ENCODE results near the gene CFAP52. TPM values are rescaled to one million over a fixed set of nuclear protein-coding genes. Genes with fewer than 3 reads are reported as not detected.
"Not testable (repeated sequence)": the region's sequence is repeated elsewhere in the genome, so short reads cannot be mapped to it uniquely, and the experiment has no call there.

The CFAP52 gene
- total RNA-seq, 1 donor from 2014 or later, result not detected

DNA sequence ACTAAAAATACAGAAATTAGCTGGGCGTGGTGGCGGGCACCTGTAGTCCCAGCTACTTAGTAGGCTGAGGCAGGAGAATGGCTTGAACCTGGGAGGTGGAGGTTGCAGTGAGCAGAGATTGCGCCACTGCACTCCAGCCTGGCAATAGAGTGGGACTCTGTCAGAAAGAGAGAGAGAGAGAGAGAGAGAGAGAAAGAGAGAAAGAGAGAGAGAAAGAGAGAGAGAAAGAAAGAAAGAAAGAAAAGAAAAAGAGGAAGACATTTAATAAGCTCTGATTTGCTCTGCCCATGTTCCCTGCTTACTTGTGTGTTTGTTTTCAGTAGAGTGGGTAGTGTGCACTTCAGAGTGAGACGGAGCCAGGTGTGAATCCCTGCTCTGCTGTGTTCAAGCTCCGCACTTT is 21.2 kb downstream of the CFAP52 start:
- H3K4me3 Mint-ChIP-seq; H3K4me1 Mint-ChIP-seq; H3K27me3 Mint-ChIP-seq; H3K36me3 Mint-ChIP-seq (ENCODE audit: low read depth); H3K27ac Mint-ChIP-seq; DNase-seq; H3K9me3 Mint-ChIP-seq; intact Hi-C loops (cut with micrococcal nuclease): not testable (repeated sequence)

DNA sequence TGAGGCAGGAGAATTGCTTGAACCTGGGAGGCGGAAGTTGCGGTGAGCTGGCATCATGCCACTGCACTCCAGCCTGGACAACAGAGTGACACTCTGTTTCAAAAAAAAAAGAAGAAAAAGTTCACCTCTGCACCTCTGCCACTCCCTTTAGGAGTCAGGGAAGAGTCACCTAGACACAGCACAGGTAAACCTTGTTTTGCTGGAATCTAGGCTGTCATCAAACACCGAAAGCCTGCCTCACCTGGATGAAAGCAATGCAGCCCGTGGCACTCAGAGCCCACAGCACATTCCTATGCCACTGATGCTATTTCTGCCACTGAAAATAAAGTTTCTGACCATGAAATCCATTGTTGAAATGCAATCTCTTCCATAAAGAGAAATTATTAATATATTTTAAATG is 22.2 kb downstream of the CFAP52 start:
- Mint-ChIP-seq H3K4me1 (no peaks in the 10 kb centered on the region), H3K9me3 (no peaks in the 10 kb centered on the region), H3K4me3 (no peak overlapping the region), H3K27ac (no peak overlapping the region), H3K36me3 (ENCODE audit: low read depth) (no peaks in the 10 kb centered on the region), H3K27me3 (no peaks in the 10 kb centered on the region)
- intact Hi-C loops (cut with micrococcal nuclease), result no loop called here
- DNase-seq, result no peak

DNA sequence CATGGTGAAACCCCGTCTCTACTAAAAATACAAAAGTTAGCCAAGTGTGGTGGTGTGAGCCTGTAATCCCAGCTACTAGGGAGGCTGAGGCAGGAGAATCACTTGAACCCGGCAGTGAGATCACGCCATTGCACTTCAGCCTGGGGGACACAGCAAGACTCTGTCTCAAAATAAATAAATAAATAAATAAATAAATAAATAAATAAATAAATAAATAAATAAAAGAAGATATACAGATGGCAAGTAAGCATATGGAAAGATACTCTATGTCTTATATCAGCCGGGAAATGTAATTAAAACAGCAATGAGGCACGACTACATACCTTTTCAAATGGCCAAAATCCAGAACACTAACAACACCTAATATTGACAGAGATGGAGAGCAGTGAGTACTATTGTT is 28.1 kb downstream of the CFAP52 start:
- H3K36me3 Mint-ChIP-seq (ENCODE audit: low read depth); H3K27me3 Mint-ChIP-seq; DNase-seq; H3K4me3 Mint-ChIP-seq; H3K9me3 Mint-ChIP-seq; H3K27ac Mint-ChIP-seq; H3K4me1 Mint-ChIP-seq; intact Hi-C loops (cut with micrococcal nuclease): not testable (repeated sequence)

DNA sequence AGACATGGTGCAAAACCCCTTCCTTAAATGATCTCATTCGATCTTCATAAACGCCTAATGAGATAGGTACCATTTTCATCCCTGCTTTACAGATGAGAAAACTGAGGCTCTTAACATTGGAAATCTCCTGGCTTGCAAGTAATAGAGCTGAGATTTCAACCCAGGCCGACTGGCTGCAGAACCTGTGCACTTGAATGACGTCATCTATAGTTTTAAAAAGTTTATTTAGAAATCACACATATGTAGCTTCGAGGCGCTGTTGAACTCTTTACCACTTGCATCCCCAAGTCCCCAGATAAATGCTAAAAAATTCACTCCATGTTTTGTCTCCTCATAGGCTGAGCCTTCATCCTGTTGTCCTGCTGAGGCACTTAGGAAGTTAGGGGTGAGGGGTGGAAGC is 30.0 kb downstream of the CFAP52 start:
- no peaks in the 10 kb centered on the region for H3K4me1 Mint-ChIP-seq
- H3K27ac Mint-ChIP-seq, result no peak overlapping the region
- intact Hi-C loops (cut with micrococcal nuclease), result no loop called here
- H3K4me3 Mint-ChIP-seq, result no peak overlapping the region
- DNase-seq, result no peak
- no peaks in the 10 kb centered on the region for H3K27me3 Mint-ChIP-seq
- H3K36me3 Mint-ChIP-seq (ENCODE audit: low read depth), result no peaks in the 10 kb centered on the region
- no peaks in the 10 kb centered on the region for H3K9me3 Mint-ChIP-seq

DNA sequence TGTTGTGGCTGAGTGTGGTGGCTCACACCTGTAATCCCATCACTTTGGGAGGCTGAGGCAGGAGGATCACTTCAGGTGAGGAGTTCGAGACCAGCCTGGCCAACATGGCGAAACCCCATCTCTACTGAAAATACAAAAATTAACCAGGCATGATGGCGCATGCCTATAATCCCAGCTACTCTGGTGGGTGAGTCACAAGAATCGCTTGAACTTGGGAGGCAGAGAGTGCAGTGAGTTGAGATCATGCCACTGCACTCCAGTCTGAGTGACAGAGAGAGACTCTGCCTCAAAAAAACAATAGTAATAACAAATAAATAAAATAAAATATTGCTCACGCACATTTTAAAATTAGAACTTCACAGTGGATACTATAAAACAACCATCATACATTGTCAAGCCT is 30.6 kb downstream of the CFAP52 start:
- H3K4me3 Mint-ChIP-seq; H3K9me3 Mint-ChIP-seq; H3K4me1 Mint-ChIP-seq; DNase-seq; H3K27ac Mint-ChIP-seq; H3K36me3 Mint-ChIP-seq (ENCODE audit: low read depth); intact Hi-C loops (cut with micrococcal nuclease); H3K27me3 Mint-ChIP-seq: not testable (repeated sequence)

DNA sequence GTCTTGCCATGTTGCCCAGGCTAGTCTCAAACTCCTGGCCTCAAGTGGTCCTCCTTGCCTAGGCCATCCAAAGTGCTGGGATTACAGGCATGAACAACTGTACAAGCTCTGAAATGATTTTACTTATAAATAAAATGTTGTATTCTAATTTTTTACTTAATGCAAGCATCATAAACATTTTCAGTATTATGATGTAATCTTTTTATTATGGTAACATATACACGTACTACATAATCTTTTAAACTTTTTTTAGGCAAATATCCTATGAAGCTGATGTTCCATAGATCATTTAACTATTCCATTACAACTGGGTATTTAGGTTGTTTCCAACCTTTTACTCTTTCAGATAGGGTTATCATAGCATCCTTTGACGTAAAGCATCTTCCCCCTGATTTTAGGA is 35.1 kb downstream of the CFAP52 start:
- no peaks in the 10 kb centered on the region for H3K36me3 Mint-ChIP-seq (ENCODE audit: low read depth)
- H3K4me1 Mint-ChIP-seq, result no peaks in the 10 kb centered on the region
- H3K4me3 Mint-ChIP-seq, result no peak overlapping the region
- no peak overlapping the region for H3K27ac Mint-ChIP-seq
- H3K9me3 Mint-ChIP-seq, result no peaks in the 10 kb centered on the region
- H3K27me3 Mint-ChIP-seq, result peaks cover 2% of the 10 kb centered on the region
- intact Hi-C loops (cut with micrococcal nuclease), result no loop called here
- DNase-seq, result no peak

DNA sequence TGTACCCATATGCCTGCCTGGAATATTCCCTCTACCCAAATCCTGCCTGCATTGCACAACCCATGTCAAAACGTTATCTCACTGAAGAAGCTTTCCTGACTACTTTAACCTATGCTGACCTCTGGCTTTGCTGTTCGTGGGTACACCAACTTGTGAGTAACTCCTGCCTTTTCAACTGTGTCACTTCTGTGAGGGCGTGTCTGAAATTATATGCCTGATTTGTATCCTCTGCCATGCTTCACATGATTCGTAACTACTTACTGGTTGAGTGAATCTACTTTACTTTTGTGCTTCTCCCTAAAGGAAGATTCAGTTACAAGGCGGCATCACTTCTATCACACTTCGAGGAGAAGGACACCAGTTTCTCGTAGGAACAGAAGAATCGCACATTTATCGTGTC is 35.6 kb downstream of the CFAP52 start:
- H3K36me3 Mint-ChIP-seq (ENCODE audit: low read depth), result no peaks in the 10 kb centered on the region
- no peak overlapping the region for H3K4me3 Mint-ChIP-seq
- peaks cover 2% of the 10 kb centered on the region for H3K27me3 Mint-ChIP-seq
- no peak for DNase-seq
- H3K27ac Mint-ChIP-seq, result no peak overlapping the region
- intact Hi-C loops (cut with micrococcal nuclease), result no loop called here
- no peaks in the 10 kb centered on the region for H3K9me3 Mint-ChIP-seq
- no peaks in the 10 kb centered on the region for H3K4me1 Mint-ChIP-seq

DNA sequence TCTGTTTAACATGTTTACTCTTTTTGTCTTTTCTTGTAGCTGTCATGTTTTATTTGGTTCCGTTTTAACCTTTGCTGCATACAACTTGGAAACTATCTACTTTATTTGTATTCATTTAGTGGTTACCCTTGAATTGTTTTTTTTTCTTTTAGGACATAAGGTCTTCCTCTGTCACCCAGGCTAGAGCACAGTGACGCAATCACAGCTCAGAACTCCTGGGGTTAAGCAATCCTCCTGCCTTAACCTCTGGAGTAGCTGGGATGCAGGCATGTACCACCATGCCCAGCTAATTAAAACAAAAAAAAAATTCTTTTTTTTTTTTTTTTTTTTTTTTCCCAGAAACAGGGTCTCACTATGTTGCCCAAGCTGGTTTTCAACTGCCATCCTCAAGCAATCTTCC is 39.0 kb downstream of the CFAP52 start:
- no peaks in the 10 kb centered on the region for H3K4me1 Mint-ChIP-seq
- no peak for DNase-seq
- H3K4me3 Mint-ChIP-seq, result no peak overlapping the region
- intact Hi-C loops (cut with micrococcal nuclease), result no loop called here
- no peak overlapping the region for H3K27ac Mint-ChIP-seq
- no peaks in the 10 kb centered on the region for H3K9me3 Mint-ChIP-seq
- peaks cover 2% of the 10 kb centered on the region for H3K27me3 Mint-ChIP-seq
- no peaks in the 10 kb centered on the region for H3K36me3 Mint-ChIP-seq (ENCODE audit: low read depth)

DNA sequence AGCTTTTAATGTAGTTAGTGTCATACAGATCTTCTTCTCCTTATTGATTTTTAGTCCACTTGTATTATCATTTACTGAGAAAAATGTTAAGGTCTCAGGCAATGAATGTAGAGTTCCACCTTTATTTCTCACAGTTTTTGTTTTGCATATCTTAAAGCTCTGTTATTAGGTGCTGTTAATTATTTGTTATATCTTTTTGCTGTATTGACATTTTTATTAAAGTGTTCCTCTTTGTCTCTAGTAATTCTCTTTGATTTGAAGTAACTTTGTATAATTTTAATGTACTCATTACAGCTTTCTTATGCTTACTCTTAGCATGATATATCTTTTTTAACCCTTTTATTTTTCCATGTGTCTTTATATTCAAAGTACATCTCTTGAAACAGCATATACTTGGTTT is 46.5 kb downstream of the CFAP52 start:
- Mint-ChIP-seq H3K4me3 (no peak overlapping the region), H3K27me3 (no peaks in the 10 kb centered on the region), H3K36me3 (ENCODE audit: low read depth) (no peaks in the 10 kb centered on the region), H3K27ac (no peak overlapping the region), H3K9me3 (peaks cover 11% of the 10 kb centered on the region), H3K4me1 (no peaks in the 10 kb centered on the region)
- intact Hi-C loops (cut with micrococcal nuclease), result no loop called here
- no peak for DNase-seq

DNA sequence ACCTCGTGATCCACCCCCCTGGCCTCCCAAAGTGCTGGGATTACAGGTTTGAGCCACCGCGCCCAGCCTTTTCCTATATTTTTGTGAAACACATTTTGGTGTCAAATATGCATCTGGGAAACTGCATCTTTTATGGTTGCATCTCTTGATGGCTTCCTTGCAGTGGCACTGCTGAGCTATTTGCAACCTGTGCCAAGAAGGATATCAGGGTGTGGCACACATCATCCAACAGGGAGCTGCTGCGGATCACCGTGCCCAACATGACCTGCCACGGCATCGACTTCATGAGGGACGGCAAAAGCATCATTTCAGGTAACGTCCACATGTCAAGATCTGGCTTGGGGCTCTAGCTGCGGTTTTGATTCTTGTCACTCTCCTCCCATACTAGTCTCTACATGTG is 52.1 kb downstream of the CFAP52 start:
- DNase-seq, result no peak
- no peaks in the 10 kb centered on the region for H3K4me1 Mint-ChIP-seq
- no peaks in the 10 kb centered on the region for H3K27me3 Mint-ChIP-seq
- H3K36me3 Mint-ChIP-seq (ENCODE audit: low read depth), result no peaks in the 10 kb centered on the region
- H3K27ac Mint-ChIP-seq, result no peak overlapping the region
- H3K4me3 Mint-ChIP-seq, result no peak overlapping the region
- no peaks in the 10 kb centered on the region for H3K9me3 Mint-ChIP-seq
- intact Hi-C loops (cut with micrococcal nuclease), result no loop called here

DNA sequence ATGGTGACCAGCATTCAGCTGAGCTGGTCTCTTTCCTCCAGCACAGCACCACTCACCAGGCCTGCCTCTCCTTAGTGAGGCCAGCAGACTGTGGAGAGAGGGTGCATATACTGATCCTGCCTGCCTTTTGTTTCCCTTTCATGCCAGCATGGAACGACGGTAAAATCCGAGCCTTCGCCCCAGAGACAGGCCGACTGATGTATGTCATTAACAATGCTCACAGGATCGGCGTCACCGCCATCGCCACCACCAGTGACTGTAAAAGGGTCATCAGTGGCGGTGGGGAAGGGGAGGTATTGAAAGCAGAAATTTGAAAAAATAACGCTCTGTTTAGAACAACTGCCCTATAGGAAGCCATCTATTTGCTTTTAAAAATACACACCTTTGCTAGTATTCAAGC is 56.3 kb downstream of the CFAP52 start:
- intact Hi-C loops (cut with micrococcal nuclease), result no loop called here
- H3K27ac Mint-ChIP-seq, result no peak overlapping the region
- no peak overlapping the region for H3K4me3 Mint-ChIP-seq
- no peaks in the 10 kb centered on the region for H3K27me3 Mint-ChIP-seq
- no peaks in the 10 kb centered on the region for H3K9me3 Mint-ChIP-seq
- no peak for DNase-seq
- H3K4me1 Mint-ChIP-seq, result no peaks in the 10 kb centered on the region
- H3K36me3 Mint-ChIP-seq (ENCODE audit: low read depth), result no peaks in the 10 kb centered on the region

DNA sequence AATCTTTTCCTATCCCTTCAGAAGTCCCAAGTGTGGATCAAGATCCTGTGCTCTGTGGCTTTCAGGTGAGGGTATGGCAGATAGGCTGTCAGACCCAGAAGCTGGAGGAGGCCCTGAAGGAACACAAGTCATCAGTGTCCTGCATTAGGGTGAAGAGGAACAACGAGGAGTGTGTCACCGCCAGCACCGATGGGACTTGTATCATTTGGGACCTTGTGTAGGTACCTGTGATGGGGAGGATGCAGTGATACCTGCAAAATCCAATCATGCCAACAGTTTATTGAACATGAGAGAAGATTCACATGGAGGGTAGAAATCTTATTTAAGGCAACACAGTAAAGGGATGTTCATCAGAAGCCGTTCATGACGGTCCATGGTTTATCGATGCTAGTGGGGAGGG is 58.9 kb downstream of the CFAP52 start:
- Mint-ChIP-seq H3K36me3 (ENCODE audit: low read depth) (no peaks in the 10 kb centered on the region), H3K4me3 (no peak overlapping the region), H3K27ac (no peak overlapping the region), H3K9me3 (no peaks in the 10 kb centered on the region), H3K4me1 (no peaks in the 10 kb centered on the region), H3K27me3 (no peaks in the 10 kb centered on the region)
- intact Hi-C loops (cut with micrococcal nuclease), result no loop called here
- no peak for DNase-seq

DNA sequence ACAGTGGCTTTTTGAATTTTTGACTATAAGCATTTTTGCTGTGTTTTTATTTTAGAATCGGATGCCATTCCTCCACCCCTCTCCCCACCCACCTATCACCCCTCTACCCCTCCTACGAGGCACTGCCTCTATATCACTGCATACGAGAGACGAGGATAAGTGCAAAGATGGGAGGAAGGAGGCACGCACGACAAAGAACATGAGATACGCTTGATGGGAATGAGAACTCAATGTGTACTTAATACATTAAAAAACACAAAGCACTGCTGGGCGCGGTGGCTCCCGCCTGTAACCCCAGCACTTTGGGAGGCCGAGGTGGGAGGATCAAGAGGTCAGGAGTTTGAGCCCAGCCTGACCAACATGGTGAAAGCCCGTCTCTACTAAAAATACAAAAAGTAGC is 60.1 kb downstream of the CFAP52 start:
- peaks cover under 1% of the 10 kb centered on the region for H3K27me3 Mint-ChIP-seq
- no peaks in the 10 kb centered on the region for H3K36me3 Mint-ChIP-seq (ENCODE audit: low read depth)
- intact Hi-C loops (cut with micrococcal nuclease), result no loop called here
- no peak for DNase-seq
- H3K27ac Mint-ChIP-seq, result no peak overlapping the region
- no peaks in the 10 kb centered on the region for H3K4me1 Mint-ChIP-seq
- no peaks in the 10 kb centered on the region for H3K9me3 Mint-ChIP-seq
- H3K4me3 Mint-ChIP-seq, result no peak overlapping the region

DNA sequence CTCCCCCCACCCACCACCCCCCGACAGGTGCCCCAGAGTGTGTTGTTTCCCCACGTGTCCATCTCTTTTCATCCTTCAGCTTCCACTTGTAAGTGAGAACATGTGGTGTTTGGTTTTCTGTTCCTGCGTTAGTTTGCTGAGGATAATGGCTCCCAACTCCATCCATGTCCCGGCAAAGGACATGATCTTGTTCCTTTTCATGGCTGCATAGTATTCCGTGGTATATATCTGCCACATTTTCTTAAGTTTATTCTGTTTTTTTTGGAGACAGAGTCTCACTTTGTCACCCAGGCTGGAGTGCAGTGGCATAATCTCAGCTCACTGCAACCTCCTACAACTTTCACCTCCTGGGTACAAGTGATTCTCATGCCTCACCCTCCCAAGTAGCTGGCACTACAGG is 63.9 kb downstream of the CFAP52 start:
- H3K9me3 Mint-ChIP-seq; H3K4me1 Mint-ChIP-seq; H3K27ac Mint-ChIP-seq; DNase-seq; H3K4me3 Mint-ChIP-seq; H3K36me3 Mint-ChIP-seq (ENCODE audit: low read depth); intact Hi-C loops (cut with micrococcal nuclease): not testable (repeated sequence)
- peaks cover 25% of the 10 kb centered on the region for H3K27me3 Mint-ChIP-seq

DNA sequence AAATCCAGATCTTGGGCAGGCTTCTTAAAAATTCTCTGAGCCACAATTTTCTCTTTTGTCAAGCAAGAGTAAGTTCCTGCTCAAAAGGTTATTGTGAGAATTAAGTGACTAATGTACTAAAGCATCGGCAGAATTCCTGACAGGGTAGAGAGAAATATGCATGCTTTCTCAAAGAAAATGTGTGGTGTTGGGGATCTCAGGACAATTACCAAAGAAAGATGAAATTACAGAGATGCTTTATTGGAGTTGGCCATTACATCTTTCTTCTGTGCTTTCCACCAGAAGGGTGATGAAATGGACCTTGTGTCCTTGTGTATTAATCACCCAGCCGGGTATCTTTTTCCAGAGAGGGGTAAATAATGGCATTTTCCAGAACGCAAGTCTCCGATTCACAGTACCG is 67.2 kb downstream of the CFAP52 start:
- Mint-ChIP-seq H3K27me3 (peaks cover 46% of the 10 kb centered on the region), H3K9me3 (no peaks in the 10 kb centered on the region), H3K4me3 (no peak overlapping the region), H3K4me1 (peaks cover 12% of the 10 kb centered on the region), H3K27ac (no peak overlapping the region), H3K36me3 (ENCODE audit: low read depth) (no peaks in the 10 kb centered on the region)
- intact Hi-C loops (cut with micrococcal nuclease), result no loop called here
- no peak for DNase-seq

Measured in activated CD4-positive, alpha-beta T cell treated with anti-CD3 and anti-CD28 coated beads, Interleukin-2, amount 10 ng/mL, durations not matched to agents 24 days and 14 days (primary cell).